ENCODE measurements around the gene SLC2A14. TPM values are rescaled to one million over a fixed set of nuclear protein-coding genes. Genes with fewer than 3 reads are reported as not detected.
"Not testable (repeated sequence)": the region's sequence is repeated elsewhere in the genome, so short reads cannot be mapped to it uniquely, and the experiment has no call there.

SLC2A14 gene
- total RNA-seq (2014; rRNA removed; shearing (Covaris generic)) = 0.25 TPM in 2 replicates

- DNase-seq (ENCODE audit: low spot score) = no peak
Observed at GRCh38 chr12:7872566-7873319, at the start of gene SLC2A14. SLC2A14 (minus strand) TSS chr12:7872915; CDS start chr12:7869880, 3,035 bp downstream.

GRCh38 chr12:7921181-7921580 lies 48.5 kb upstream of the SLC2A14 start:
- DNase-seq (ENCODE audit: low spot score) = not testable (repeated sequence)

- not testable (repeated sequence) for DNase-seq (ENCODE audit: low spot score)
Observed at GRCh38 chr12:7918268-7918590, 45.5 kb upstream of the SLC2A14 start.

- no peak for DNase-seq (ENCODE audit: low spot score)
Observed at GRCh38 chr12:7917392-7918267, 44.9 kb upstream of the SLC2A14 start.

GRCh38 chr12:7916936-7917335 lies 44.2 kb upstream of the SLC2A14 start:
- no peak for DNase-seq (ENCODE audit: low spot score)

- no peak for DNase-seq (ENCODE audit: low spot score)
Observed at GRCh38 chr12:7915661-7916403, 43.1 kb upstream of the SLC2A14 start.

- DNase-seq (ENCODE audit: low spot score) = not testable (repeated sequence)
Observed at GRCh38 chr12:7910106-7910505, 37.4 kb upstream of the SLC2A14 start.

GRCh38 chr12:7907009-7907408 lies 34.3 kb upstream of the SLC2A14 start:
- DNase-seq (ENCODE audit: low spot score) = peak; percentile 66

GRCh38 chr12:7906303-7906702 lies 33.6 kb upstream of the SLC2A14 start:
- not testable (repeated sequence) for DNase-seq (ENCODE audit: low spot score)

- DNase-seq (ENCODE audit: low spot score) = not testable (repeated sequence)
Observed at GRCh38 chr12:7905600-7906125, 32.9 kb upstream of the SLC2A14 start.

- DNase-seq (ENCODE audit: low spot score) = no peak
Observed at GRCh38 chr12:7905071-7905470, 32.4 kb upstream of the SLC2A14 start.

- not testable (repeated sequence) for DNase-seq (ENCODE audit: low spot score)
Observed at GRCh38 chr12:7902416-7902815, 29.7 kb upstream of the SLC2A14 start.

GRCh38 chr12:7899755-7900154 lies 27.0 kb upstream of the SLC2A14 start:
- no peak for DNase-seq (ENCODE audit: low spot score)

- not testable (repeated sequence) for DNase-seq (ENCODE audit: low spot score)
Observed at GRCh38 chr12:7896726-7897125, 24.0 kb upstream of the SLC2A14 start.

GRCh38 chr12:7892186-7892980 lies 19.7 kb upstream of the SLC2A14 start:
- no peak for DNase-seq (ENCODE audit: low spot score)

GRCh38 chr12:7884689-7885088 lies 12.0 kb upstream of the SLC2A14 start:
- DNase-seq (ENCODE audit: low spot score) = no peak

- DNase-seq (ENCODE audit: low spot score) = not testable (repeated sequence)
Observed at GRCh38 chr12:7881736-7882120, 9.0 kb upstream of the SLC2A14 start.

GRCh38 chr12:7880952-7881735 lies 8.4 kb upstream of the SLC2A14 start:
- DNase-seq (ENCODE audit: low spot score) = not testable (repeated sequence)

GRCh38 chr12:7879246-7879645 lies 6.5 kb upstream of the SLC2A14 start:
- DNase-seq (ENCODE audit: low spot score) = no peak

GRCh38 chr12:7877420-7877819 lies 4.7 kb upstream of the SLC2A14 start:
- DNase-seq (ENCODE audit: low spot score) = no peak

All from H4 (cell line).